Measurements from ENCODE around the gene REM1.
A peak's percentile ranks its signal among the peaks of the same experiment; 100 is the strongest.
"Not testable (repeated sequence)": the region's sequence is repeated elsewhere in the genome, so short reads cannot be mapped to it uniquely, and the experiment has no call there.

Gene REM1

DNA sequence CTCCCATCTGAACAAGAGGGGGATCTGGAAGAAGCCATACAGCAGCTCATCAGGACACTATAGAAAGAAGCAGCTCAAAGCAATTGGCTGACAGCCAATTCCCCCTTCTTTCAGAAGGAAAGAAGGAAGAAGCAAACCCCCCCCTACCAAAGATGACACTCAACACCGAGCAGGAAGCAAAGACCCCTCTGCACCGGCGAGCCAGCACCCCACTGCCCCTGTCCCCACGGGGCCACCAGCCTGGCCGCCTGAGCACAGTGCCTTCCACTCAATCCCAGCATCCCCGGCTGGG lies 1.2 kb downstream of the REM1 start:
- no peak for DNase-seq
- in situ Hi-C loops (cut with HindIII; ENCODE audit: low pct_ligation_motif_present, low pct_unique_long_range_greater_than_20kb, low sequenced_read_pairs) = no loop called here

DNA sequence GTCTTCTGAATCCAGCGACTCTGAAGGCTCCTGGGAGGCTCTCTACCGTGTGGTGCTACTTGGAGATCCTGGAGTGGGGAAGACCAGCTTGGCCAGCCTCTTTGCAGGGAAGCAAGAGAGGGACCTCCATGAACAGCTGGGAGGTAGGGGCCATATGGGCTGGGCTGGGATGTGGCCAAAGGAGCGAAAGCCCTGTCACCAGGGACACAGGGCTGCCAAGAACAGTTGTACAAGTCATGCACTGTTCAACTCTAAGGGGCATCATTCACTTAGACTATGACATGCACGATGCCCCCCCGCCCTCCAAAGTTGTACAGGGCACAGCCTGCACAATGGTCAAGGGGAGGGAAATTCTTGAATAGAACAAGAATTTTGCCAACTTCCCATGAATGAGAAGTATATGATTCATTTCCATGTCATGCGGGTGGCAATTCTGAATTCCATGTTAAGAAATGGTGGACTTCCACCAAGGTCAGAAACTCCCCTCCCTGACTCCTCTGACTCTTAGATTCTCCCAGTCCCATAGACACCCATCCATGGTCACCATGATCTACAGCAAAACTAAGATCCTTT lies 1.6 kb downstream of the REM1 start:
- DNase-seq = no peak
- in situ Hi-C loops (cut with HindIII; ENCODE audit: low pct_ligation_motif_present, low pct_unique_long_range_greater_than_20kb, low sequenced_read_pairs) = no loop called here

DNA sequence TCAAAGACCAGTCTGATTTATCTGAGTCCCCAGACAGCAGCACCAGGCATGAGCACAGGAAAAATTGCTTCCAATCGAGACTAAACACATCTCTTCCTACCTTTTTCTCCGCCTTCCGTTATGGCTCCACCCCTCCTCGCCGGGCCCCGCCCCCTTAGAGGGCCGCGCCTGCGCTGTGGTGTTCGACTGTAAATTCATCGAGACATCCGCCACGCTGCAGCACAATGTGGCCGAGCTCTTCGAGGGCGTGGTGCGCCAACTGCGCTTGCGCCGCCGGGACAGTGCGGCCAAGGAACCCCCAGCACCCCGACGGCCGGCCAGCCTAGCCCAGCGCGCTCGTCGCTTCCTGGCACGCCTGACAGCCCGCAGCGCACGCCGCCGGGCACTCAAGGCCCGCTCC lies 8.9 kb downstream of the REM1 start:
- in situ Hi-C loops (cut with HindIII; ENCODE audit: low pct_ligation_motif_present, low pct_unique_long_range_greater_than_20kb, low sequenced_read_pairs) = no loop called here
- no peak for DNase-seq

DNA sequence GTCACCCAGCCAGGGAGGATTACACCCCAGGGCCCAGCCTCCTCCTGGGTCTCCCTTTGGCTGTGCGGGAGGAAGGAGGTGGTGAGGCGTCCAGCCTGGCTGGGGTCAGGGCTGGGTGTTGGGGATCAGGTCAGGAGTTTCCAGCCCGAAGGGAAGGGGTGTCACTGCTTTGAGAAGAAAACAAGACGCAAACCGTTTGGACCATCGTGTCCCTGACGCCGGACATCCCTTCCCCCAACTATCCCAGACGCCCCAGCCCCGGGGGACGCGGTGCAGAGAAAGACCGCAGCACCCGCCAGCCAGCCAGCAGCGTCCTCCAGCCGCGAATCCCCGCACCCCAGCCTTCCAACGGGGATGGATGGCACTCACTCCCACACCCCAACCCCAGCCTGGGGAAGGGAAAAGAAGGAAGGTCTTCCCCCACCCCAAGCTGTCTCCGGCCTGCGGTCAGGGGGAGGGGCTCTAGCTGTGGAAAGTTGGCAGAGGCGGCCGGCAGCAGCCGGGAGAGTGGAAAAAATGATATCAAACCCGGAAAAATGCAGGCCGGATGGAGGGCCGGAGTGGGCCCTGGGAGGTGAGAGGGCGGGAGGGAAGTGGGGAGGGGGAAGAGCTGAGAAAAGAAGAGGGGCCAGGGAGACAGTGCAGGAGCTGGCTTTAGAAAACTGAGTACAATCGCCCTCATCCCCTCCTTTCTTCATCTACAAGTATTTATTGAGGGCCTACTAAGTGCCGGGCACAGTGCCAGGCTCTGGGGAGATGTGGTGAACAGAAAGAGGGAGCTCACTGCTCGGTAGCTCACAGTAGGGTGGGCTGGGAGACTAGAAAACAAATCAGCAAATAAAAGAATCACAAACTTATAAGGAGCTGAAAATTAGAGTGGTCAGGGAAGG lies 10.6 kb downstream of the REM1 start:
- in situ Hi-C loops (cut with HindIII; ENCODE audit: low pct_ligation_motif_present, low pct_unique_long_range_greater_than_20kb, low sequenced_read_pairs) = no loop called here
- no peak for DNase-seq

DNA sequence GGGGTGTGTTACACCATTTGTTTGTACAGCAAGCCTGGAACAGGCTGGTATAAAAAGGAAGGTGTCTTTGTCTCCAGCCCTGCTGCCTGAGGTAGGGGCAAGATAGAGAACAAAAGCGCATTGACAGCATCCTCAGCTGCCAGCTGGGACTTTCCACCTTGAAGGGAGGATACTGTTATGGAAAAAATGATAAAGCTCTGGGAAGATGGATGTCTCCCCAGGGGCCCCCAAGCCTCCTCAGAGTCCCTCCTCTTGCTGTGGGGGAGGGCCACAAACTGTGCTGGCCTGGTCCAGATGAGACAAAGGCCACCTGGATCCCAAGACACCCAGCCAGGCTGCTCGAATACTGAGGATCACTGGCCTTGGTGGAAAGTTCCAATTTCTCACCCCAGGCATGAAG lies 13.0 kb downstream of the REM1 start:
- in situ Hi-C loops (cut with HindIII; ENCODE audit: low pct_ligation_motif_present, low pct_unique_long_range_greater_than_20kb, low sequenced_read_pairs) = no loop called here
- DNase-seq = no peak

DNA sequence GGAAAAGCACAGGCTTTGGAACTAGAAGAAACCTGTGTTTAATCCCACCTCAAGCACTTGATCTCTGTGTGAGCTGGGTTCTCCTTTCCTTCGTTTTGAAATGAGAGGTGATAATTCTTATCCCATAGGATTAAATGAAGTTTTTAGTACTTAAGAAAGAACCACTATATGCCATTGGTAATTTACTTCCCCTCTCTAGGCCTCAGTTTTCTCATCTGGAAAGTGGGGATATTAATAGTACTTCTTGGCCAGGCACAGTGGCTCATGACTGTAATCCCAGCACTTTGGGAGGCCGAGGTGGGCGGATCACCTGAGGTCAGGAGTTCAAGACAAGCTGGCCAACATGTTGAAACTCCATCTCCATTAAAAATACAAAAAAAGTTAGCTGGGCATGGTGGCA lies 14.1 kb downstream of the REM1 start:
- in situ Hi-C loops (cut with HindIII; ENCODE audit: low pct_ligation_motif_present, low pct_unique_long_range_greater_than_20kb, low sequenced_read_pairs) = no loop called here
- DNase-seq = no peak

DNA sequence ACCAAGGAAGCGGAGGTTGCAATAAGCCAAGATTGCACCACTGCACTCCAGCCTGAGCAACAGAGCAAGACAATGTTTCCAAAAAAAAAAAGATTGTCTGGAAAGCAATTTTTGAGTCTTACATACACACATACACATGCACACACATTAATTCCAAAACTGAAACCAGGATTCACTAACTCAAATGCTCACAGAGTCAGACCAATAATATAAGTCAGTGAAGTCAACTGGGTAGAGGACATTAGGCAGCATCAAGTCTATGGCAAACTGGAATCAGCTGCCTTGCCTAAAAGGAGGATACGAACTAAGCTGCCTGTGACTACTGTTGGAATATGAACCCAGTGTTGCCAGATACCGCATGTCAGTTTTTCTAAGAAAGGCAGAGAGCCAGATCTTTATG lies 15.7 kb downstream of the REM1 start:
- DNase-seq = no peak
- in situ Hi-C loops (cut with HindIII; ENCODE audit: low pct_ligation_motif_present, low pct_unique_long_range_greater_than_20kb, low sequenced_read_pairs) = no loop called here

DNA sequence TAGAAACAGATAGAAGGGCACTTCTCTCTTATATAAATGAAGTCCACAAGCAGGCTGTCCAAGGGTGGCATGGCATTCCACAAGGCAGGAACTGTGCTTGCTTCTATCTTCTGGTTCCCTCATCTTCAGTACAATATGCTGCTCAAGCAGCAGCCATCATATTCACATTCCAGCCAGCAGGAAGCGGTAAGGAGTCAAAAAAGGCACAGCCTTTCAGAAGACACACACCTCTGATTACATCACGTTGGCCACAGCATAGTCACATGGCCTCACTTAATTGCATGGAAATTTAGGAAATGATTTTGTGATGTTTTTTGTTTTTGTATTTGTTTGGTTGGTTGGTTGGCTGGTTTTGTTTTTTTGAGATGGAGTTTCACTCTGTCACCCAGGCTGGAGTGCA lies 19.0 kb downstream of the REM1 start:
- in situ Hi-C loops (cut with HindIII; ENCODE audit: low pct_ligation_motif_present, low pct_unique_long_range_greater_than_20kb, low sequenced_read_pairs) = no loop called here
- DNase-seq = peak; percentile 31

DNA sequence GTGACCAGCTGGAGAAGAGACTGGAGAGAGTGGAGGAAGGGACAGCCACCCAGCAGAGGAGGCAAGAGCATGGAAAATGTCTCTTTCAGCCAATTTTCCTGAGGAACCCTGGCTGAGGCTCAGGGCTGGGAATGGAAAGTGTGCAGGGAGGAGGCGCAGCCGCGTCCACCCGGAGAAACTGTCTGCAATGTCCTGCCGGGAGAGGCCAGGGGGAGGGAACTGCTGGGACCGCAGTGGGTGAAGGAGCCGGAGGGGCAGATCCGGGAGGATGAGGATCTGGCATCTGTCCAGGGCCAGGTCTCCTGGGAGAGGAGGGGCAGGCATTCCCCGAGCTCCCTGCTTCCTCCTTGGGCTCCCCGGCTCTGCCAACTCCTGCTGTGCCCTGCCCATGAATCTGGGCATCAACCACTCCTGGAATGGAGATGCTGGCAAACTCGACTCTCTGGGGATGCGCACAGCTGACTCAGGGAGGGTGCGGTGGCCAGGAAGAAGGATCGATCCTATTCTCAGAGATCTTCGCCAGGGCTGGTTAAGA lies 21.7 kb downstream of the REM1 start:
- no peak for DNase-seq
- in situ Hi-C loops (cut with HindIII; ENCODE audit: low pct_ligation_motif_present, low pct_unique_long_range_greater_than_20kb, low sequenced_read_pairs) = no loop called here

DNA sequence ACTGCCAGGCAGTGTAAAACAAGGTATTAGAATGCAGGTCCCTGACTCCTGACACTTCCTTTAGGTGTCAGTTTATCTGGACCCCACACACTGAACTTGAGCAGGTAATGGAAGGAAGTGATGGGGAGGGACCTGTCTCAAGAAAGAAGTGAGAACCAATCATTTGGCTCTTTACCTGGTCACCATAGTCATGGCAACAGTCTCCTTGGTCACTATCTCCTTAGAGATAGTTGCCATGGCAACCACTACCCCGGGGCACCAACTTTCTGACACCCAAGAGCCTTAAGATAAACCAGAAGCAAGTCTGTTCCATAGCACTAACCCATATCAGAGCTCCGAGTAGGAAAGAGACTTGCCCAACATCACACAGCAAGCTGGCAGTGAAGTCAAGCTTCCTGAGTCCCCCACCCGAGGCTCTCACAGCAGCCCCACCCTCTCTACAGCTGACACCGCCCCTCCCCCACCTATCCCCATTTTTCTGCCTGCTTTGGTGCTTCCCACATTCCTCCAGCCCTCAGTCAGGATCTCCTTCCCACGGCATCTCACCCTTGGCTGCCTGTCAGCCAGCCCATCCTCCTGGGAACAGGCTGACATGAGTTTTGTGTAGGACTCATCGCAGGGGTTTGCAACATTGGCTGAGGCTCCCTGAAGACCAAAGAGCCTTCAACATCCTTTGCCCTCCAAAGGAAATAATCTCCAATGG lies 22.9 kb downstream of the REM1 start:
- DNase-seq = no peak
- in situ Hi-C loops (cut with HindIII; ENCODE audit: low pct_ligation_motif_present, low pct_unique_long_range_greater_than_20kb, low sequenced_read_pairs) = no loop called here

DNA sequence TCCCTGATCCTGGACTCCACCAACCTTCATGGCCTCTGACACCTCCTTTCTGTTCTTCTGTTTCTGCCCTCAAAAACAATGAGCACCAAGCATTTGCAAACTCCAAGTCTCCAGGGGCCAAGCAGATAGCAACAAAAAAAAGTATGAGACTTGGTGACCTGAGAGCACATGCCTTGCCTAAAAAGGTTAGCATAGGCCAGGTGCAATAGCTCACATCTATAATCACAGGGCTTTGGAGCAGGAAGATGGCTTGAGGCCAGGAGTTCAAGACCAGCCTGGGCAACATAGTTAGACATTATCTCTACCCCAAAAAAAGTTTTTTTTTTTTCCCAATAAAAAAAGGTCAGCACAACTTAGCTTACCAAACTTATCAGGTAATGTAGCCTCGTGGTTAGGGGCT lies 25.4 kb downstream of the REM1 start:
- no peak for DNase-seq
- in situ Hi-C loops (cut with HindIII; ENCODE audit: low pct_ligation_motif_present, low pct_unique_long_range_greater_than_20kb, low sequenced_read_pairs) = no loop called here

DNA sequence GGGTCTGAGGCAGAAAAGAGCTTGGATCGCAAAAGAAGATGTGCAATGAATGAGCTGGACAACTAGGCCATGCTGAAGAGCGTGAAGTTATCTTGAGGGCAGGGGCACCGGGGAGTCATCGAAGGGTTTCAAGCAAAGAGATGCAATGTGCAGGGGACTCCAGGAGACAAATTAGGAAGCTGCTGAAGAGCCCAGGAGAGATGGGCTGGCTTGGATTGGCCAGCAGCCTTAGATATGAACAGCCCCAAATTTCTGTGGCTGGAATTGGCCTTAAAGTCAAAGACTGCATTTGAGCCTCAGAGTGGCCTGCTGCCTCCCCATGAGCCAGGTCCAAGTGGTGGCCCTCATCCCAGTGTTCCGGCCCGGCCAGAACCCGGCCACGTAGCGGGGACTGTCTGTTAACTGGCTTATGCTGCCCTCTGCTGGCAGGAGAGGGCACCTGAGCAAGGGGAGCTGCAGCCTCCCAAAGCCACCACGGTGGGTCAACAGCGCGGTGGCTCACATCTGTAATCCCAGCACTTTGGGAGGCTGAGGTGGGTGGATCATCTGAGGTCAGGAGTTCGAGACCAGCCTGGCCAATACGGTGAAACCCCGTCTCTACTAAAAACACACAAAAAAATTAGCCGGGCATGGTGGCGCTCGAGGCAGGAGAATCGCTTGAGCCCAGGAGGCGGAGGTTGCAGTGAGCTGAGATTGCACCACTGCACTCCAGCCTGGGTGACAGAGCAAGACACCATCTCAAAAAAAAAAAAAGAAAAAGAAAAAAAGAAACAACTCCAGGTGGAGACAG lies 28.0 kb downstream of the REM1 start:
- in situ Hi-C loops (cut with HindIII; ENCODE audit: low pct_ligation_motif_present, low pct_unique_long_range_greater_than_20kb, low sequenced_read_pairs) = not testable (repeated sequence)
- DNase-seq = peak; percentile 69

DNA sequence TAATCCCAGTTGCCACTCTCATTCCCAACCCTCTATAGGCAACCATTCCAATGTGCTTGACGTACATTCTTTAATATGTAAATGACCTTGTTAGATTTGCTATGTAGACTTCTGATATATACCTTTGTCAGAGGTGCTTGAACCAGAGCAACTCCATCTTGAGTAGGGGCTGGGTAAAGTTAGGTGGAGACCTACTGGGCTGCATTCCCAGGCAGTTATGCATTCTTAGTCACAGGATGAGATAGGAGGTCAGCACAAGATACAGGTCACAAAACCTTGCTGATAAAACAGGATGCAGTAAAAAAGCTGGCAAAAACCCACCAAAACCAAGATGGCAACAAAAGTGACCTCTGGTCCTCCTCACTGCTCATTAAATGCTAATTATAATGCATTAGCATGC lies 30.8 kb downstream of the REM1 start:
- in situ Hi-C loops (cut with HindIII; ENCODE audit: low pct_ligation_motif_present, low pct_unique_long_range_greater_than_20kb, low sequenced_read_pairs) = no loop called here
- DNase-seq = no peak

DNA sequence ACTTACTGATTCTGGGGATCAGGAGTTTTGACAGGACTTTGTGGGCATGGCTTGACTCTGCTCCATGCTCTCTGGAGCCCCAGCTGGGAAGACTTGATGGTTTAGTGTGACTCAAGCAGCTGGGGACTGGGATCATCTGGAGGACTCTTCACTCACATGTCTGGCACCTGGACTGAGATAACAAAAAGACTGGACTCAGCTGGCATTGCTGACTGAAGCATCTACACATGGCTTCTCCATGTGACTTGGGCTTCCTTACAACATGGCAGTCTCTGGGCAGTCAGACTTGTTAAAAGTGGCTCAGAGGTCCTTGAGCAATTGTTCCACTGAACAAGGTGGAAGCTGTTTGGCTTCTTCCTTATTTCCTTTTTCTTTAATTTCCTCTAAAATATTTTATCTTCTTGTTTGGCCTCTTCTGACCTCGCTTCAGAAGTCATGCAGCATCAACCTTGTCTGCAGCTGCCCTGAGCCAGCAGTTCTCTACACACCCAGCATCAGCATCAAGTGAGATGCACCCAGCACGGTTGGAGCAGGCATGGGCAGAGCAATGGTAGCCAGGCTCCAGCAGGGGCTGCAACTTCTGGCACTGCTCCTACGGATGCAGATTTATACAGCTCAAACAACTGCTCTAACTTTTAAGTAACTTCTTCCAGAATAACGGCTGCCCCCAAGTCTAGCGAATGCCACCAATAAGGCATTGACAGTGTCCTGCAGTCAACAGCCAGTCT lies 33.6 kb downstream of the REM1 start:
- no peak for DNase-seq
- in situ Hi-C loops (cut with HindIII; ENCODE audit: low pct_ligation_motif_present, low pct_unique_long_range_greater_than_20kb, low sequenced_read_pairs) = no loop called here

DNA sequence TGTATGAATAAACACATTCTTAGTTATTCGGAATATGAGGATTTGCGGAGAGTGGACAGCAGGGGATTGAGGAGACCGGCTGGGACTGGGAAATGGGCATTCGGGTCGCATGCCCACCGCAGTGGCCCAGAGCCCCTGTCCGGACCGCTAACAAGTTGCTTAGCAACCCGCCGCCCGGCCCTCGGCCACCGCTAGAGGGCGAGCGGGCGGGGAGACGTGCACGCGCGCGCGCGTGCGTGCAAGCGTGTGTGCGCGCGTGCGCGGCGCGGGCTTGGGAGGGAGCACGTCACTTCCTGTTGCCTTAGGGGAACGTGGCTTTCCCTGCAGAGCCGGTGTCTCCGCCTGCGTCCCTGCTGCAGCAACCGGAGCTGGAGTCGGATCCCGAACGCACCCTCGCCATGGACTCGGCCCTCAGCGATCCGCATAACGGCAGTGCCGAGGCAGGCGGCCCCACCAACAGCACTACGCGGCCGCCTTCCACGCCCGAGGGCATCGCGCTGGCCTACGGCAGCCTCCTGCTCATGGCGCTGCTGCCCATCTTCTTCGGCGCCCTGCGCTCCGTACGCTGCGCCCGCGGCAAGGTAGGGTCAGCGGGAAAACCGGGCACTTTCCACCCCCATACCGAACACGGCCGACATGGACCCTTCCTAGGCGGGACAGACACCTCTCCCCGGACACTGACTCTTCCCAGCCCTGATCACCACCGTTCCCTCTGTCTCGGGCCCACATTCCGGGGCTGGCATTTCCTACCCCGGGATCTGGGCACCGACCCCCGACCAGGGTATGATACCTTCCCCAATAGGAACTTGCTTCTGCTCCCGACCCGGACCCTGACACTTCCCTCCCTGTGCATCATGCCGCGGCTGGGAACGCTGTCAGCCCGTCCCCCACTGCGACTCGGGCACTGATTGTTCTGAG lies 39.3 kb downstream of the REM1 start, which contains the start of gene HM13:
Gene HM13, plus strand, starts transcription at position 289 of the 918 bp plus-strand sequence. Its CDS starts 110 bp downstream, at position 399.
- in situ Hi-C loops (cut with HindIII; ENCODE audit: low pct_ligation_motif_present, low pct_unique_long_range_greater_than_20kb, low sequenced_read_pairs) = no loop called here
- peak; percentile 90 for DNase-seq

DNA sequence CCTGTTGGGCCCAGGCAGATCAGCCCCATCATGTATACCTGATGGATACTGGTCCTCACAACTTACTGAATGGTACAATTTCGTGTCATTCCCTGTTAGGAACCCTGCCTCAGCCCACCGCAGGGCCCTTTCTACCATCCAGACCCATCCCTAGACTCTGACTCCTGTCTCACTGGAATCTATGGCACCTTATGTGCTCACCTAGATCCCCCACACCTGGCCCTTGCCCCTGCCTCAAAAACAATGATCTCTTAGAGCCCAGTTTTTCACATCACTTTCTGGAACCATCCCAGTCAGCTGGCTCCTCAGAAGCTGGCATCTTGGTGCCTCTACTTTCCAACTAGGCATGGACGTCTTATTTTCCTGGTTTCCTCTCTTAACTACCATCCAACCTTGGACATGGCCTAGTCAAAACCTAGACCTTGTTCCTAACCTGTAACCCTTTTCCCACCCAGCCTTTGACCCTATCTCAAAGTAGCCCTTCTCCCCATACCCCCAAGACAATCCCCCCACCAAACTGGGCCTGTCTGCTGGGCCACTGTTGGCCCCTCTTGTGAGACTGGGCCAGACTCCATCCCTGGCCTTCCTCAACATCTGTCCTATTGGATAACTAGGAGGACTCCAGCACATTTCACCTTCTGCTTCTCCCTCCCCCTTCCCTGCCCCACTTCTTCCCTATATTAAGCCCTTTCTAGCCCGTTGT lies 40.1 kb downstream of the REM1 start:
- no peak for DNase-seq
- in situ Hi-C loops (cut with HindIII; ENCODE audit: low pct_ligation_motif_present, low pct_unique_long_range_greater_than_20kb, low sequenced_read_pairs) = no loop called here

DNA sequence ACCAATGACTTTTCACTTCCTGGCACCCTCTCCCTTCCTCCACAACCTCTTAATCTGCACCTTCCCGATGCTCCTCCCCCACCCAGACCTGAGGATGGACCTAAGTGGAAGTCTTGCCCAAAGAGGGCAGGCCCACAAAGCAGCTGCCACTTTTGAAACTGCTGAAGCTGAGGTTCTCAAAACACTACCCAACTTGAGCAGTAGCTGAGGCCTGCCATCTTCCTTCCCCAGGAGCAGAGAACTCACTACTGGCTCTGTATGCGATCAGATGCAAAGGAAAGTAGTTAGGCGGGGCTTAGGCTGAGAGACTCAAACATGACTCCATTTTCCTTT lies 40.7 kb downstream of the REM1 start:
- no peak for DNase-seq
- in situ Hi-C loops (cut with HindIII; ENCODE audit: low pct_ligation_motif_present, low pct_unique_long_range_greater_than_20kb, low sequenced_read_pairs) = no loop called here
